IMR-90 (cell line): ENCODE data around the gene ZNF420. TPM values are rescaled to one million over a fixed set of nuclear protein-coding genes. Genes with fewer than 3 reads are reported as not detected.

Experiments used
- ATAC-seq: fragments of 200-7000 bp; cut with Tn5 transposase; 2 replicates; pipeline ENCODE4 v1.9.1; 2020; ENCODE audit warnings: low read depth, mild to moderate bottlenecking, moderate library complexity
- BruUV-seq: library from RNA; stranded (reverse); fragments of 400-500 nt; replicated peaks from 2 replicates; lab custom pipeline; 2021; lab: Mats Ljungman, UMichigan
- CTCF ChIA-PET: fragments of 300-600 bp; formaldehyde crosslinking; extraction: SDS; loops from one replicate; lab custom pipeline; 2021; ENCODE audit warnings: antibody characterized with exemption; lab: Yijun Ruan, JAX
- POLR2A ChIA-PET: fragments of 300-600 bp; sonication (Branson Sonifier 250); formaldehyde crosslinking; loops from one replicate; lab custom pipeline; 2022; ENCODE audit warnings: antibody characterized with exemption; ENCODE audit not compliant: unreplicated experiment; lab: Charles Lee
- DNase-seq: peaks from one replicate; pipeline ENCODE4 v3.0.0; 2013
- H2AFZ ChIP-seq: replicated peaks from 2 replicates; pipeline ENCODE3; 2013; ENCODE audit warnings: low read length, mild to moderate bottlenecking; ENCODE audit not compliant: poor library complexity
- H2AK5ac ChIP-seq: 2 replicates; pipeline ENCODE4 v1.6.1; 2013; ENCODE audit warnings: low read depth, low read length, inconsistent platforms
- H2AK9ac ChIP-seq: replicated peaks from 2 replicates; pipeline ENCODE3; 2013; ENCODE audit warnings: mild to moderate bottlenecking, low read depth, low read length, moderate library complexity; ENCODE audit not compliant: poor library complexity
- H2BK120ac ChIP-seq: 2 replicates; pipeline ENCODE4 v1.6.1; 2013; ENCODE audit warnings: low read depth, low read length, inconsistent platforms
- H2BK15ac ChIP-seq: 3 replicates; pipeline ENCODE4 v1.6.1; 2013; ENCODE audit warnings: low read depth, low read length, inconsistent platforms
- H2BK20ac ChIP-seq: 2 replicates; pipeline ENCODE4 v1.6.1; 2013; ENCODE audit warnings: low read depth, mild to moderate bottlenecking, inconsistent platforms, low read length, moderate library complexity
- H2BK5ac ChIP-seq: 2 replicates; pipeline ENCODE4 v1.6.1; 2013; ENCODE audit warnings: mild to moderate bottlenecking, low read depth, low read length, inconsistent platforms; ENCODE audit not compliant: poor library complexity, severe bottlenecking
- H3K14ac ChIP-seq: replicated peaks from 2 replicates; pipeline ENCODE4 v1.6.1; 2013; ENCODE audit warnings: low read depth, low read length, inconsistent platforms
- H3K18ac ChIP-seq: 2 replicates; pipeline ENCODE4 v1.6.1; 2013; ENCODE audit warnings: low read depth, low read length, control low read depth
- H3K23ac ChIP-seq: 2 replicates; pipeline ENCODE4 v1.6.1; 2013; ENCODE audit warnings: low read depth, low read length, inconsistent platforms
- H3K27ac ChIP-seq: 2 replicates; pipeline ENCODE4 v1.5.1; 2013; ENCODE audit warnings: mild to moderate bottlenecking, control low read depth, low read length; ENCODE audit not compliant: insufficient read depth
- H3K27me3 ChIP-seq: 2 replicates; pipeline ENCODE4 v1.6.1; 2013; ENCODE audit warnings: low read length; ENCODE audit not compliant: control insufficient read depth, insufficient read depth
- H3K36me3 ChIP-seq: 2 replicates; pipeline ENCODE4 v1.6.1; 2013; ENCODE audit warnings: low read length, mixed read lengths; ENCODE audit not compliant: control insufficient read depth, insufficient read depth
- H3K4ac ChIP-seq: 2 replicates; pipeline ENCODE4 v1.6.1; 2013; ENCODE audit warnings: low read depth, low read length, inconsistent platforms
- H3K4me1 ChIP-seq: 2 replicates; pipeline ENCODE4 v1.6.1; 2013; ENCODE audit warnings: low read length, mixed read lengths; ENCODE audit not compliant: control insufficient read depth, insufficient read depth
- H3K4me2 ChIP-seq: 2 replicates; pipeline ENCODE4 v1.6.1; 2013; ENCODE audit warnings: low read depth, mild to moderate bottlenecking, control low read depth, low read length, moderate library complexity
- H3K4me3 ChIP-seq: 2 replicates; pipeline ENCODE4 v1.5.1; 2013; ENCODE audit warnings: low read depth, mild to moderate bottlenecking, control low read depth, low read length, moderate library complexity; ENCODE audit not compliant: insufficient read depth
- H3K56ac ChIP-seq: 2 replicates; pipeline ENCODE4 v1.6.1; 2013; ENCODE audit warnings: low read length, inconsistent platforms; ENCODE audit not compliant: insufficient read depth; ENCODE audit errors: extremely low read depth
- H3K79me1 ChIP-seq, 2 experiments: 2 replicates each; pipeline ENCODE4 v1.6.1; 2013; ENCODE audit warnings: low read length in 2 of 2, inconsistent platforms in 1 of 2, low read depth in 1 of 2
- H3K9ac ChIP-seq: 2 replicates; pipeline ENCODE4 v1.6.1; 2013; ENCODE audit warnings: low read depth, low read length, control low read depth
- H3K9me1 ChIP-seq: 2 replicates; pipeline ENCODE4 v1.6.1; 2013; ENCODE audit warnings: low read length, inconsistent platforms; ENCODE audit not compliant: insufficient read depth
- H3K9me3 ChIP-seq: 2 replicates; pipeline ENCODE4 v1.6.1; 2013; ENCODE audit warnings: low read length; ENCODE audit not compliant: control insufficient read depth, insufficient read depth
- H4K20me1 ChIP-seq: 2 replicates; pipeline ENCODE4 v1.6.1; 2013; ENCODE audit warnings: low read length, inconsistent platforms; ENCODE audit not compliant: insufficient read depth
- H4K5ac ChIP-seq: 2 replicates; pipeline ENCODE4 v1.6.1; 2013; ENCODE audit warnings: mild to moderate bottlenecking, low read depth, low read length, control low read depth
- H4K8ac ChIP-seq, 2 experiments: 2 replicates each; pipeline ENCODE4 v1.6.1; 2013; ENCODE audit warnings: low read depth in 2 of 2, low read length in 2 of 2, control low read depth in 1 of 2, inconsistent platforms in 1 of 2
- H4K91ac ChIP-seq: 2 replicates; pipeline ENCODE4 v1.6.1; 2013; ENCODE audit warnings: low read depth, low read length, inconsistent platforms; ENCODE audit not compliant: insufficient read depth
- SMC3 ChIP-seq: fragments of 150-350 bp; IDR thresholded peaks from 2 replicates; pipeline ENCODE4 v1.6.1; 2016; ENCODE audit warnings: low read depth, mild to moderate bottlenecking, antibody characterized with exemption, low read length, moderate library complexity
- WGBS, 2 experiments: methylation state at CpG; one replicate each; pipeline versions ENCODE4 v1.1.5 to v1.1.7; 2013; ENCODE audit warnings: missing lambda C conversion rate in 2 of 2; ENCODE audit not compliant: insufficient read length in 1 of 2; ENCODE audit errors: extremely low coverage in 2 of 2; 5-methylcytosine and 5-hydroxymethylcytosine counted together
- dilution Hi-C: fragments of 300-500 bp; cut with HindIII; formaldehyde crosslinking; loops from one replicate; pipeline ENCODE4 v1.14.3; 2018; ENCODE audit warnings: low sequenced_read_pairs; ENCODE audit not compliant: unreplicated experiment
- in situ Hi-C: fragments of 300-500 bp; cut with MboI; formaldehyde crosslinking; loops from 3 replicates; pipeline ENCODE4 v1.14.3; 2019; ENCODE audit warnings: low sequenced_read_pairs, inconsistent platforms, mixed read lengths
- intact Hi-C: fragments of 100-400 bp; cut with micrococcal nuclease; formaldehyde crosslinking; loops from 2 replicates; pipeline ENCODE4 v1.10.0; 2022
- polyA plus RNA-seq, 3 experiments: library from polyadenylated mRNA; depleted of rRNA; stranded (reverse); fragments of >200 nt; gene quantifications; 2 replicates each; pipeline ENCODE4 v1.2.3, GENCODE V29; 2012; ENCODE audit warnings: low replicate concordance in 1 of 3
- total RNA-seq: library from RNA; depleted of rRNA; stranded (reverse); fragments of >200 nt; gene quantifications from 2 replicates; pipeline ENCODE4 v1.2.3, GENCODE V29; 2012

ZNF420 gene
- total and polyA plus RNA-seq, 2 of the 4 experiments (the other 2 are of a cell fraction): 1.5 to 11.7 TPM

DNA sequence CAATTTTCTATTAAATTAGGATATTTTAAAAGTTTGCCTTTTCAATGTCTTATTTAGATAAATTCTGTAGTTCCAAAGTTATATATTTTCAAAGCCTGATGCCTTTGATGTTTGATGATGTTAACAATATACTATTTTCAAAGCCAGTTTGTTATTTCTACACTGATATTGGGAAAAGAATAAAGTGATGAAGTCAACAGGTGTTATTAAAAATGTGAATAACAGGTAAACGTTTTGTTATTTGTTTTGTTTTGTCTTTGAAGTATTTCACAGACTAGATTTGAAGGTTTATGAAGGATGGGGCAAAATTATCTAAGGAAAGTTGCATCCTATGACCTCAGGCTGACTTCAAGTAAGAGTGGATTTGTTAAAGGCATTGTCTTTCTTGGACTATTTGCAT is 33.1 kb upstream of the ZNF420 start:
- no peak overlapping the region for H3K4me3 ChIP-seq
- H3K23ac ChIP-seq: no peak overlapping the region
- CTCF ChIA-PET: no interaction called here
- no TSS peak for BruUV-seq
- dilution Hi-C loops: no loop called here
- no peak overlapping the region for H2BK120ac ChIP-seq
- 0% methylated on average over 1 of the region's 1 CpG; no CpG with 5 or more reads in 1 of the 2 experiments for WGBS, 2 experiments
- no peak overlapping the region for H3K4me2 ChIP-seq
- H3K27me3 ChIP-seq: no peaks in the 10 kb centered on the region
- H2AFZ ChIP-seq: no peak overlapping the region
- no peaks in the 10 kb centered on the region for H3K9me1 ChIP-seq
- no peak overlapping the region for H3K27ac ChIP-seq
- no peak overlapping the region for H4K8ac ChIP-seq
- H2BK15ac ChIP-seq: no peak overlapping the region
- no peak for DNase-seq
- H4K91ac ChIP-seq: no peak overlapping the region
- no peak overlapping the region for H2AK9ac ChIP-seq
- ATAC-seq: no peak
- H2AK5ac ChIP-seq: no peak overlapping the region
- H3K79me1 ChIP-seq: no peaks in the 10 kb centered on the region
- no peaks in the 10 kb centered on the region for H3K36me3 ChIP-seq
- peaks cover 5% of the 10 kb centered on the region for H3K9me3 ChIP-seq
- no peak overlapping the region for H3K4ac ChIP-seq
- H3K14ac ChIP-seq: no peak overlapping the region
- intact Hi-C loops: no loop called here
- POLR2A ChIA-PET: no interaction called here
- no peaks in the 10 kb centered on the region for H4K20me1 ChIP-seq
- no peak overlapping the region for H3K56ac ChIP-seq
- H3K9ac ChIP-seq: no peak overlapping the region
- H2BK5ac ChIP-seq: no peak overlapping the region
- no peak for TF ChIP-seq SMC3
- H3K18ac ChIP-seq: no peak overlapping the region
- in situ Hi-C loops: no loop called here
- no peak overlapping the region for H2BK20ac ChIP-seq
- no peak overlapping the region for H4K5ac ChIP-seq
- H3K4me1 ChIP-seq: no peaks in the 10 kb centered on the region
